Measurements from ENCODE around the gene KMT2E.
"Not testable (repeated sequence)": the region's sequence is repeated elsewhere in the genome, so short reads cannot be mapped to it uniquely, and the experiment has no call there.

- not testable (repeated sequence) for TF ChIP-seq EZH2 (IDR thresholded peaks at IDR 0.05); POLR2AphosphoS5 (IDR thresholded peaks at IDR 0.05; ENCODE audit: borderline replicate concordance, low read depth, low read length)
Measured at GRCh38 chr7:105005486-105005885, 8.5 kb upstream of the KMT2E start.

All from SK-N-MC (cell line).